Heart left ventricle (tissue), 16 donors: Measurements from ENCODE around the gene GDPD3. TPM values are rescaled to one million over a fixed set of nuclear protein-coding genes. Genes with fewer than 3 reads are reported as not detected.

Experiments used
- ATAC-seq, 4 donors: fragments of 200-7000 bp; cut with Tn5 transposase; one replicate each; pipeline ENCODE4 v1.9.1; 2020 to 2022; ENCODE audit warnings: moderate library complexity in 4 of 4, mild to moderate bottlenecking in 3 of 4, moderate number of reproducible peaks in 1 of 4
- DNase-seq, 5 donors: peaks; one replicate each; pipeline ENCODE4 v3.0.0-alpha.2; 2020
- H3K27ac ChIP-seq, 12 donors: fragments of 200-600 bp; sonication (generic) in 4 of 12; one replicate each; pipeline versions ENCODE4 v1.5.0 to v1.8.0; 2016 to 2022; ENCODE audit warnings: mild to moderate bottlenecking in 2 of 12
- H3K27me3 ChIP-seq, 9 donors: fragments of 200-600 bp; sonication (generic) in 2 of 9; one replicate each; pipeline versions ENCODE4 v1.5.1 to v1.8.0; 2016 to 2022; ENCODE audit warnings: mild to moderate bottlenecking in 3 of 9
- H3K36me3 ChIP-seq, 9 donors: fragments of 200-600 bp; sonication (generic) in 2 of 9; one replicate each; pipeline versions ENCODE4 v1.5.0 to v1.8.0; 2018 to 2022; ENCODE audit warnings: mild to moderate bottlenecking in 2 of 9
- H3K4me1 ChIP-seq, 12 donors: fragments of 200-600 bp; sonication (generic) in 4 of 12; one replicate each; pipeline versions ENCODE4 v1.5.0 to v1.8.0; 2016 to 2022; ENCODE audit warnings: mild to moderate bottlenecking in 3 of 12
- H3K4me3 ChIP-seq, 12 donors: fragments of 200-600 bp; sonication (generic) in 4 of 12; one replicate each; pipeline versions ENCODE4 v1.5.0 to v1.8.0; 2017 to 2022; ENCODE audit warnings: mild to moderate bottlenecking in 9 of 12, moderate library complexity in 4 of 12
- H3K9me3 ChIP-seq, 12 donors: fragments of 200-600 bp; sonication (generic) in 4 of 12; one replicate each; pipeline versions ENCODE4 v1.5.0 to v1.8.0; 2016 to 2022; ENCODE audit warnings: mild to moderate bottlenecking in 1 of 12
- POLR2A ChIP-seq, 2 donors: fragments of 450-650 bp; IDR thresholded peaks; one replicate each; pipeline ENCODE4 v1.6.1; 2017; ENCODE audit warnings: antibody characterized with exemption in 2 of 2, mild to moderate bottlenecking in 2 of 2, moderate library complexity in 2 of 2
- WGBS, 4 donors: extraction: QIAGEN DNeasy Blood & Tissue Kit in 2 of 4; methylation state at CpG; one replicate each; pipeline versions ENCODE4 v1.1.5 to v1.1.7; 2013 to 2018; 5-methylcytosine and 5-hydroxymethylcytosine counted together
- intact Hi-C, 10 donors: fragments of 100-400 bp; cut with DNase I; formaldehyde crosslinking; loops; one replicate each; pipeline versions ENCODE4 v1.11.1 to v1.14.2; 2022
- polyA plus RNA-seq, 2 donors: library from polyadenylated mRNA; stranded (reverse); fragments of 200-250 nt; gene quantifications; one replicate each; pipeline ENCODE4 v1.2.3, GENCODE V29; 2013
- total RNA-seq, 9 donors: library from RNA; depleted of rRNA in 2 of 9; stranded (reverse); fragments of >200 nt in 2 of 9; fragmentation: NEBNext Ultra II Directional in 3 of 9; extraction: Animal tissue kit (Norgen Biotek cat#: 25700) in 3 of 9; gene quantifications; one replicate each; pipeline versions ENCODE4 v1.1.0 to v1.2.4, GENCODE V29; 2016 to 2023
- TF ChIP-seq, protein P1 (sequence below), 12 donors: fragments of 200-600 bp; sonication (generic) in 4 of 12; IDR thresholded peaks; one replicate each; pipeline versions ENCODE4 v1.5.0 to v1.8.0; 2018 to 2022; ENCODE audit warnings: antibody characterized with exemption in 12 of 12, mild to moderate bottlenecking in 5 of 12
- donor health status: ischemic (EF 13 %, LVEDD 7.1; RV severe dilation, severe dysfunction).
- donor health status: healthy with polysubstance abuse.
- donor health status: DM: no; HTN: yes; CAD: no.
- donor health status: DM: no; HTN: no; CAD: no.
- donor health status: ischemic (EF 25% LVEDD 6.9; RV normal size, moderate dysfunction).
- donor health status: ischemic (EF 25% LVEDD 5.7; RV mildly dilated, moderate dysfunction).
- donor health status: healthy.
- donor health status: DM: yes; HTN: yes; CAD: no.
- donor health status: ischemic (EF 35%, LVEDD 5.7; RV mildly dilated, moderate dysfunction).
- donor health status: nonischemic (EF 11% LVEDD 7.7; RV severe dilation, severe dysfunction).
- donor health status: DM: yes; HTN: yes; CAD: no.
- donor health status: PGD.
- donor health status: ischemic (EF 29% LVEDD 5.4; RV normal size, mild dysfunction).
- donor health status: nonischemic (EF 23%, LVEDD 6.1; RV moderate dilation, normal function).

Gene GDPD3
- total and polyA plus RNA-seq, 11 donors, result 0.36 to 5.3 (median 2.0) TPM

DNA sequence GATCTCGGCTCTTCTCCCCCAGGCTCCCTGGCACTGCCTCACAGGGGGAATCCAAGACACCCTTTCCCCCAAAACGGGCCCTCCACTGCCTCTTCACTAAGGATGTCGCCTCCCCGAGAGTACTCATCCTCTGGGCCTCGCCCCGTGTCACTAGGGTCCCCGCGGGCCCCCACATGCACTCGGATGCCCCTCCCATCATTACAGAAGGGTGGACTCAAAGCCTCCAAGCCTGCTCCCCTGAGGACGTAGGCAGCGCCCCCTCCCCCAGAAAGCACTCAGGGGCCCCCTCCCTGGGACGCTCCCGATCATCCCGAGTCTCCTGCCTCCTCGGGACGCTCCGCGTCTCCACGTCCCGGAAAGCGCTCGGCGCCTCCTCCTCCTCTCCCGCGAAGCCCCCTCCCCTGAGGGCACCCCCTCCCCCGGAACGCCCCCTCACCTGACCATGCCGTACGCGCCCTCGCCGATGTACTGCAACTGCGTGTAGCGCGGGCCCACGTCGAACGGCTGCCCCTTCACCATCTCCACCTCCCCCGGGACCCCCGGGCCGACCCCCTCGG lies 9.3 kb upstream of the GDPD3 start:
- peak in 3 of 4 donors; percentile 15 to 38 (median 17) for ATAC-seq
- intact Hi-C loops, result loop anchor here in 5 of 10 donors (1.0 to 10.0 kb wide), 6 partner anchors 26 to 292 kb away; partner anchors contain the start of genes ALDOA (in 1 of the 5), CORO1A (in 1 of the 5) and YPEL3 (in 1 of the 5)

DNA sequence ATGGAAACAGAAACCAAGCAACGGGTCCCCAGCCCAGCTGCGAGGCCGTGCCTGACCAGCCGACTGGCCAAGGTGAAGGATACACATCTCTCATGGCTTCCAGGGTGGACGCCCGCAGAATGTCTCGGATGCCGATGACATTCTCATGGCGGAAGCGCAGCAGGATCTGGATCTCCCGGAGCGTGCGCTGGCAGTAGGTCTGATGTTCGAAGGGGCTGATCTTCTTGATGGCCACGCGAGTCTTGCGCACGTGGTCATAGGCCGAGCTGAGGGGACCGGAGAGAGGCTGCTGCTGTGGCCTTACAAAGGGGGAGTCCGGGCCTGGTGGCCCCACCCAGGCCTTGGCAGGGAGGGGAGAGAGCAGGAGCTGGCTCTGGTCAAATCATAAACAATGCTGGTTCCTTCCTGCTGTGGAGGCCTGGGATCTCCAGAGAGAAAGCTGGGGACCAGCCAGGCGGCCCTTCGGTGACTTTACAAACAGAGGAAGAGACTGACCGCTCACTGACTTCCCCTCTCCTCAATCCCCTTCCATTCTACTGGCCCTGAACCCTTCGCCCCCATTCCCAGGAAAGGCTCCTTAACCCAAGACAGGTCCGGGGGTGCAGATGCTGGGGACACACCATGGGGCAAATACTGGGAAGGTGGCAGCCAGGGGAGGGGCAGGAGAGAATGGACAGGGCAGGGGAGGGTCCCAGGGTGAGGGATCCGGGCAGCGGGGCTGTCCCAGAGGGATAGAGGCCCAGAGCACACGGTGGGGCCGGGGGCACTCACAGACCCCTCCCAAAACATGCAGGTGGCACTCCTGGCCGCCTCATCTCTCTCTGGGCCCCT lies 8.6 kb upstream of the GDPD3 start:
- 31 to 48% (median 37%) methylated on average over 28 to 31 of the region's 31 CpGs for WGBS, 4 donors
- DNase-seq, result peak; percentile 81 to 89 (median 86)
- intact Hi-C loops, result loop anchor here in 5 of 10 donors (2.0 to 10.0 kb wide), 5 partner anchors 27 to 293 kb away; partner anchors contain the start of genes ALDOA (in 1 of the 5) and CORO1A (in 1 of the 5)
- Histone ChIP-seq H3K36me3 (peaks cover 0 to 46% (median 36%) of the 10 kb centered on the region in 9 donors), H3K9me3 (no peaks in the 10 kb centered on the region), H3K4me1 (peaks cover 0 to 41% (median 15%) of the 10 kb centered on the region in 12 donors), H3K27me3 (no peaks in the 10 kb centered on the region), H3K27ac (peak overlapping the region; percentile 87 to 99 (median 95)), H3K4me3 (peak overlapping the region; percentile 64 to 96 (median 81))
- peak; percentile 74 to 90 (median 80) for ATAC-seq
- TF ChIP-seq, protein P1, sequence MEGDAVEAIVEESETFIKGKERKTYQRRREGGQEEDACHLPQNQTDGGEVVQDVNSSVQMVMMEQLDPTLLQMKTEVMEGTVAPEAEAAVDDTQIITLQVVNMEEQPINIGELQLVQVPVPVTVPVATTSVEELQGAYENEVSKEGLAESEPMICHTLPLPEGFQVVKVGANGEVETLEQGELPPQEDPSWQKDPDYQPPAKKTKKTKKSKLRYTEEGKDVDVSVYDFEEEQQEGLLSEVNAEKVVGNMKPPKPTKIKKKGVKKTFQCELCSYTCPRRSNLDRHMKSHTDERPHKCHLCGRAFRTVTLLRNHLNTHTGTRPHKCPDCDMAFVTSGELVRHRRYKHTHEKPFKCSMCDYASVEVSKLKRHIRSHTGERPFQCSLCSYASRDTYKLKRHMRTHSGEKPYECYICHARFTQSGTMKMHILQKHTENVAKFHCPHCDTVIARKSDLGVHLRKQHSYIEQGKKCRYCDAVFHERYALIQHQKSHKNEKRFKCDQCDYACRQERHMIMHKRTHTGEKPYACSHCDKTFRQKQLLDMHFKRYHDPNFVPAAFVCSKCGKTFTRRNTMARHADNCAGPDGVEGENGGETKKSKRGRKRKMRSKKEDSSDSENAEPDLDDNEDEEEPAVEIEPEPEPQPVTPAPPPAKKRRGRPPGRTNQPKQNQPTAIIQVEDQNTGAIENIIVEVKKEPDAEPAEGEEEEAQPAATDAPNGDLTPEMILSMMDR (IDR thresholded peaks at IDR 0.05), result no peak
- peak in 1 of 2 donors; percentile 69 for TF ChIP-seq POLR2A (IDR thresholded peaks at IDR 0.05)

More for the DNA sequence above, 9.3 kb upstream of the GDPD3 start:
- peak in 2 of 5 donors; percentile 47 to 64 for DNase-seq
- no peak for TF ChIP-seq POLR2A (IDR thresholded peaks at IDR 0.05)
- Histone ChIP-seq H3K27me3 (no peaks in the 10 kb centered on the region), H3K9me3 (no peaks in the 10 kb centered on the region), H3K36me3 (peaks cover 0 to 38% (median 29%) of the 10 kb centered on the region in 9 donors), H3K4me1 (peaks cover 0 to 41% (median 15%) of the 10 kb centered on the region in 12 donors), H3K27ac (peak overlapping the region; percentile 87 to 99 (median 95)), H3K4me3 (peak overlapping the region; percentile 64 to 96 (median 81))
- 2 to 5% (median 3%) methylated on average over 13 to 42 of the region's 42 CpGs for WGBS, 4 donors

DNA sequence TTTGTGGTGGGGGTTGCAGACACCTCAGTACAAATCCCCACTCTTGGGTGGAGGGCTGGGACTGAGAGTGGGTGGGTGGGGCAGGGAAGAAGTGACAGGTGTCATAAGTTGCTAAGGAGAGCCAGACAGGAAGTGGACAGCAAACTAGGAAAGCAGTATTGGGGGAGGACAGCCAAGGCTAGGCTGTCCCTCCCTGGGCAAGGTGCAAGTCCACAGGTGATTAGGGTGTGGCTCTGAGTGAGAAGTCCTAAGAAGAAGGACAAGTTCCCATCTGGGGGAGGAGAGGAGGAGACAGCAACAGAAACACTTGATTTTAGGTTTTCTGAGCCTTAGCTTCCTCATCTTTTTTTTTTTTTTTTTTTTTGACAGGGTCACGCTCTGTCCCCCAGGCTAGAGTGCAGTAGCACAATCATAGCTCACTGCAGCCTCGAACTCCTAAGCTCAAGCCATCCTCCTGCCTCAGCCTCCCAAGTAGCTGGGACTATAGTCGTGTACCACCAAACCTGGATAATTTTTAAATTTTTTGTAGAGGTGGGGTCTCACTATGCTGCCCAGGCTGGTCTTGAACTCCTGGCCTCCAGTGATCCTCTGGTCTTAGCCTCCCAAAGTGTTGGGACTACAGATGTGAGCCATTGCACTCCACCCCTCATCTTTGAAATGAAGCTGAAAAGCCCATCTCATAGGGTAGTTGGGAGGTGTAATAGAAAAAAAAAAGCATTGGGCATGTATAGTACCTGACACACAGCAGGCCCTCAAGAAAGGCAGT lies 7.2 kb upstream of the GDPD3 start:
- intact Hi-C loops, result loop anchor here in 4 of 10 donors (5.0 to 10.0 kb wide), 4 partner anchors 56 to 294 kb away; partner anchors contain the start of genes ALDOA (in 1 of the 4) and CORO1A (in 1 of the 4)
- Histone ChIP-seq H3K27ac (peak overlapping the region in 9 of 12 donors; percentile 91 to 99 (median 95)), H3K9me3 (no peaks in the 10 kb centered on the region), H3K27me3 (no peaks in the 10 kb centered on the region), H3K4me1 (peaks cover 0 to 41% (median 15%) of the 10 kb centered on the region in 12 donors), H3K36me3 (peaks cover 0 to 60% (median 50%) of the 10 kb centered on the region in 9 donors), H3K4me3 (no peak overlapping the region)
- ATAC-seq (no peak), DNase-seq (no peak)
- WGBS, 4 donors, result 95 to 100% (median 96%) methylated on average over 3 of the region's 3 CpGs
- TF ChIP-seq POLR2A (IDR thresholded peaks at IDR 0.05), result no peak
- TF ChIP-seq, protein P1 (IDR thresholded peaks at IDR 0.05), result no peak

DNA sequence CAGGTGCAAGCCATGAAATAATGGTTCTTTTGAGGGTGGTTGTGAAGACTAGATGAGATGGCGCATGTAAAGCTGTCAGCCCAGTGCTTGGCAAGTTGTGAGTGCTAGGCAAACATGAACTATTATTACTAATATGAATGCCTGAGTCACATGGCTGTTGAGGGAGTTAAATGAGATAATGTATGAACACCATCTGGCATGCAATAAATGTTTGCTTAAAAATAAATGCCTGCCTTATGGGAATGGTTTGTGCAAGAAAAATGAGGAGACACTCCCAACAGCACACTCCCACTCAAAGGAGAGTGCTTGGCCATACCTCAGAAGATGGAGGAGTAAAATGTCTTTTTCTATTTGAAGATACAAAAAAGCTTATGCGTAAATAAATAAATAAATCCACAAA lies 6.1 kb upstream of the GDPD3 start:
- 89 to 95% (median 94%) methylated on average over 2 of the region's 2 CpGs for WGBS, 4 donors
- H3K27me3 ChIP-seq, result no peaks in the 10 kb centered on the region
- H3K4me1 ChIP-seq, result peaks cover 0 to 37% (median 15%) of the 10 kb centered on the region in 12 donors
- H3K9me3 ChIP-seq, result no peaks in the 10 kb centered on the region
- no peak for TF ChIP-seq POLR2A (IDR thresholded peaks at IDR 0.05)
- TF ChIP-seq, protein P1 (IDR thresholded peaks at IDR 0.05), result no peak
- intact Hi-C loops, result no loop called here
- DNase-seq (no peak), ATAC-seq (no peak)
- no peak overlapping the region for H3K27ac ChIP-seq
- no peak overlapping the region for H3K4me3 ChIP-seq
- peaks cover 0 to 71% (median 61%) of the 10 kb centered on the region in 9 donors for H3K36me3 ChIP-seq
